AG04450 (cell line): ENCODE results near the gene PAK5. TPM values are rescaled to one million over a fixed set of nuclear protein-coding genes. Genes with fewer than 3 reads are reported as not detected.

Experiments used
- CTCF ChIA-PET: fragments of 300-600, 350-600 bp; formaldehyde crosslinking; extraction: SDS; loops from one replicate; lab custom pipeline; 2022; ENCODE audit warnings: antibody characterized with exemption, inconsistent platforms; lab: Charles Lee
- POLR2A ChIA-PET: fragments of 350-600 bp; formaldehyde crosslinking; extraction: SDS; loops from one replicate; lab custom pipeline; 2021; ENCODE audit warnings: antibody characterized with exemption, inconsistent platforms; lab: Yijun Ruan, JAX
- DNase-seq: peaks from one replicate; pipeline ENCODE4 v3.0.0-alpha.2; 2011; ENCODE audit warnings: low read depth, low spot score
- H3K27ac ChIP-seq: one replicate; pipeline ENCODE4 v1.5.1; 2012; ENCODE audit warnings: low read depth, low read length, control low read depth
- H3K27me3 ChIP-seq: one replicate; pipeline ENCODE4 v1.6.0; 2012; ENCODE audit warnings: low read length; ENCODE audit not compliant: control insufficient read depth, insufficient read depth
- H3K4me3 ChIP-seq: 2 replicates; pipeline ENCODE4 v1.5.1; 2011; ENCODE audit warnings: mild to moderate bottlenecking, low read depth, low read length, control low read depth
- H3K9me3 ChIP-seq: 2 replicates; pipeline ENCODE4 v1.5.1; 2012; ENCODE audit warnings: low read length; ENCODE audit not compliant: control insufficient read depth, insufficient read depth
- CTCF ChIP-seq: IDR thresholded peaks from 2 replicates; pipeline ENCODE4 v1.5.1; 2011; ENCODE audit warnings: low read depth, low read length, control low read depth, inconsistent platforms
- polyA plus RNA-seq: library from polyadenylated mRNA; depleted of rRNA; stranded (reverse); fragments of >200 nt; gene quantifications from 2 replicates; pipeline ENCODE4 v1.2.3, GENCODE V29; 2011

Gene PAK5
- polyA plus RNA-seq, 1 experiment: not detected

- no peaks in the 10 kb centered on the region for H3K9me3 ChIP-seq
- H3K4me3 ChIP-seq: no peak overlapping the region
- no peak for TF ChIP-seq CTCF
- no peak for DNase-seq
- ChIA-PET CTCF (no interaction called here), POLR2A (no interaction called here)
- H3K27ac ChIP-seq: no peak overlapping the region
- H3K27me3 ChIP-seq: no peaks in the 10 kb centered on the region
Observed at GRCh38 chr20:9817654-9818053, 21.2 kb downstream of the PAK5 start.

GRCh38 chr20:9815632-9816031, 23.2 kb downstream of the PAK5 start:
- H3K4me3 ChIP-seq: no peak overlapping the region
- H3K9me3 ChIP-seq: no peaks in the 10 kb centered on the region
- POLR2A ChIA-PET: no interaction called here
- TF ChIP-seq CTCF: no peak
- H3K27me3 ChIP-seq: no peaks in the 10 kb centered on the region
- CTCF ChIA-PET: no interaction called here
- no peak overlapping the region for H3K27ac ChIP-seq
- no peak for DNase-seq

- H3K27me3 ChIP-seq: no peaks in the 10 kb centered on the region
- no peak for DNase-seq
- TF ChIP-seq CTCF: no peak
- no peak overlapping the region for H3K4me3 ChIP-seq
- ChIA-PET CTCF (no interaction called here), POLR2A (no interaction called here)
- H3K9me3 ChIP-seq: no peaks in the 10 kb centered on the region
- H3K27ac ChIP-seq: no peak overlapping the region
Observed at GRCh38 chr20:9810738-9811137, 28.1 kb downstream of the PAK5 start.

- CTCF ChIA-PET: no interaction called here
- Histone ChIP-seq H3K27ac (no peak overlapping the region), H3K9me3 (no peaks in the 10 kb centered on the region), H3K4me3 (no peak overlapping the region), H3K27me3 (no peaks in the 10 kb centered on the region)
- DNase-seq: no peak
- POLR2A ChIA-PET: no interaction called here
- TF ChIP-seq CTCF: no peak
Observed at GRCh38 chr20:9809271-9809670, 29.6 kb downstream of the PAK5 start.

- DNase-seq: no peak
- no peak for TF ChIP-seq CTCF
- no peaks in the 10 kb centered on the region for H3K9me3 ChIP-seq
- no peak overlapping the region for H3K4me3 ChIP-seq
- ChIA-PET CTCF (no interaction called here), POLR2A (no interaction called here)
- H3K27ac ChIP-seq: no peak overlapping the region
- no peaks in the 10 kb centered on the region for H3K27me3 ChIP-seq
Observed at GRCh38 chr20:9808166-9808565, 30.7 kb downstream of the PAK5 start.
